Coronary artery (tissue), 2 donors: ENCODE data around the gene COBL.

Experiments
- DNase-seq: peaks from one replicate; pipeline ENCODE4 v3.0.0-alpha.2; 2017; ENCODE audit warnings: low spot score
- H3K27ac ChIP-seq, 2 donors: fragments of 200-600 bp; sonication (generic); one replicate each; pipeline ENCODE4 v1.5.1; 2016 to 2019
- H3K4me3 ChIP-seq: fragments of 200-600 bp; sonication (generic); 2 replicates; pipeline ENCODE4 v1.5.1; 2016; ENCODE audit warnings: mild to moderate bottlenecking, moderate library complexity
- CTCF ChIP-seq: fragments of 200-600 bp; sonication (generic); IDR thresholded peaks from one replicate; pipeline ENCODE4 v1.5.1; 2019; ENCODE audit warnings: antibody characterized with exemption

COBL gene

GRCh38 chr7:51053160-51053925 is 263.3 kb downstream of the COBL start:
- DNase-seq = no peak
- no peak for TF ChIP-seq CTCF
- H3K27ac ChIP-seq = no peak overlapping the region
- H3K4me3 ChIP-seq = no peak overlapping the region

- Histone ChIP-seq H3K27ac (no peak overlapping the region), H3K4me3 (no peak overlapping the region)
- no peak for DNase-seq
- TF ChIP-seq CTCF = no peak
Measured at GRCh38 chr7:51046482-51046881, 270.1 kb downstream of the COBL start.

GRCh38 chr7:51046103-51046466 is 270.5 kb downstream of the COBL start:
- no peak for TF ChIP-seq CTCF
- Histone ChIP-seq H3K4me3 (no peak overlapping the region), H3K27ac (no peak overlapping the region)
- DNase-seq = no peak

GRCh38 chr7:51045319-51046102 is 271.1 kb downstream of the COBL start:
- no peak for TF ChIP-seq CTCF
- no peak overlapping the region for H3K27ac ChIP-seq
- no peak for DNase-seq

GRCh38 chr7:51043461-51043860 is 273.1 kb downstream of the COBL start:
- no peak for DNase-seq

More at GRCh38 chr7:51045319-51046102, 271.1 kb downstream of the COBL start:
- no peak overlapping the region for H3K4me3 ChIP-seq

GRCh38 chr7:51040787-51041186 is 275.8 kb downstream of the COBL start:
- no peak for DNase-seq
- Histone ChIP-seq H3K4me3 (no peak overlapping the region), H3K27ac (no peak overlapping the region)
- no peak for TF ChIP-seq CTCF

More at GRCh38 chr7:51043461-51043860, 273.1 kb downstream of the COBL start:
- Histone ChIP-seq H3K27ac (no peak overlapping the region), H3K4me3 (no peak overlapping the region)
- no peak for TF ChIP-seq CTCF

GRCh38 chr7:51038573-51038972 is 278.0 kb downstream of the COBL start:
- no peak for TF ChIP-seq CTCF
- no peak overlapping the region for H3K4me3 ChIP-seq
- no peak overlapping the region for H3K27ac ChIP-seq
- DNase-seq = no peak
